MCF 10A (cell line): ENCODE data around the gene ANK2. TPM values are rescaled to one million over a fixed set of nuclear protein-coding genes. Genes with fewer than 3 reads are reported as not detected.

ENCODE experiments used
- BruUV-seq: library from RNA; stranded (reverse); fragments of 400-500 nt; replicated peaks from 2 replicates; lab custom pipeline; 2021; lab: Mats Ljungman, UMichigan
- CTCF ChIA-PET: fragments of 300-600 bp; sonication (Branson Sonifier 250); formaldehyde crosslinking; extraction: SDS; loops from one replicate; lab custom pipeline; 2021; ENCODE audit warnings: antibody characterized with exemption, inconsistent platforms; lab: Yijun Ruan, JAX
- POLR2A ChIA-PET: fragments of 300-600, 350-650 bp; sonication (Branson Sonifier 250); formaldehyde crosslinking; extraction: SDS; loops from one replicate; lab custom pipeline; 2020; ENCODE audit warnings: antibody characterized with exemption, inconsistent platforms; lab: Yijun Ruan, JAX
- DNase-seq: peaks from one replicate; pipeline ENCODE4 v3.0.0-alpha.2; 2018; ENCODE audit not compliant: unreplicated experiment
- H3K27ac Mint-ChIP-seq: one replicate; pipeline ENCODE4 v1.8.0; 2022; ENCODE audit warnings: mild to moderate bottlenecking, low read depth, mixed read lengths; ENCODE audit not compliant: unreplicated experiment
- H3K27me3 Mint-ChIP-seq: one replicate; pipeline ENCODE4 v1.8.0; 2022; ENCODE audit warnings: mixed read lengths; ENCODE audit not compliant: insufficient read depth, unreplicated experiment
- H3K36me3 Mint-ChIP-seq: one replicate; pipeline ENCODE4 v1.8.0; 2022; ENCODE audit warnings: mild to moderate bottlenecking, moderate library complexity, mixed read lengths; ENCODE audit not compliant: insufficient read depth, unreplicated experiment
- H3K4me1 Mint-ChIP-seq: one replicate; pipeline ENCODE4 v1.8.0; 2022; ENCODE audit warnings: mixed read lengths; ENCODE audit not compliant: insufficient read depth, unreplicated experiment
- H3K4me3 Mint-ChIP-seq: one replicate; pipeline ENCODE4 v1.8.0; 2022; ENCODE audit warnings: mild to moderate bottlenecking, moderate library complexity, mixed read lengths; ENCODE audit not compliant: unreplicated experiment
- H3K9me3 Mint-ChIP-seq: one replicate; pipeline ENCODE4 v1.8.0; 2022; ENCODE audit warnings: mixed read lengths; ENCODE audit not compliant: unreplicated experiment
- intact Hi-C: fragments of 100-400 bp; cut with micrococcal nuclease; formaldehyde crosslinking; loops from 2 replicates; pipeline ENCODE4 v1.14.1; 2022
- total RNA-seq: library from RNA; stranded (reverse); gene quantifications from 2 replicates; pipeline ENCODE4 v1.2.3, GENCODE V29; 2022
- TF ChIP-seq, protein P1 (sequence below): fragments of 200-600 bp; IDR thresholded peaks from one replicate; pipeline ENCODE4 v1.8.0; 2022; ENCODE audit warnings: antibody characterized with exemption, mild to moderate bottlenecking; ENCODE audit not compliant: unreplicated experiment

ANK2 gene
- total RNA-seq, 1 experiment from 2014 or later, result 37.4 TPM

DNA sequence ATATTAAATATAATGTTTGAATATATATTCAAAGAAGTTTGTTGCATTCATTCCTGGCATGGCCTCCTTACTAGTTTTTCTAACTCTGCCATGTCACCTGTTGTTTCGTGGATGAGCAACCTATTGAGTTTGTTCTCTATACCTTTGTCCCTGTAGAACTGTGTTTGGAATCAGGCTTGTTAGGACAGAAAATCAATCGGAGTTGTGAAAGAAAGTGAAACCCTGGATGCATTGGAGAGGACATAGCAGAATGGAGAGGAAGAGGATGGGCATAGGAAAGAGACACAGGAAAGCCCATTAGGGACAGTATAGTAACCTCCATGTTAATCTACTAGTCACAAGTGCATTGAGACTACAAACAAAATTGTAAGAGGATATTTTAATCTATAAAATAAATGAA lies 31.2 kb downstream of the ANK2 start:
- no TSS peak for BruUV-seq
- H3K36me3 Mint-ChIP-seq, result no peaks in the 10 kb centered on the region
- H3K27ac Mint-ChIP-seq, result no peak overlapping the region
- ChIA-PET CTCF (interaction anchor here (0.8 kb wide), 1 partner anchor 14 kb away, joined by 4 read pairs; no protein-coding TSS in a partner anchor), POLR2A (interaction anchor here (0.6 to 1.2 kb wide), 2 partner anchors 10 to 440 kb away, joined by 3 read pairs; no protein-coding TSS in a partner anchor)
- H3K4me3 Mint-ChIP-seq, result no peak overlapping the region
- TF ChIP-seq, protein P1, sequence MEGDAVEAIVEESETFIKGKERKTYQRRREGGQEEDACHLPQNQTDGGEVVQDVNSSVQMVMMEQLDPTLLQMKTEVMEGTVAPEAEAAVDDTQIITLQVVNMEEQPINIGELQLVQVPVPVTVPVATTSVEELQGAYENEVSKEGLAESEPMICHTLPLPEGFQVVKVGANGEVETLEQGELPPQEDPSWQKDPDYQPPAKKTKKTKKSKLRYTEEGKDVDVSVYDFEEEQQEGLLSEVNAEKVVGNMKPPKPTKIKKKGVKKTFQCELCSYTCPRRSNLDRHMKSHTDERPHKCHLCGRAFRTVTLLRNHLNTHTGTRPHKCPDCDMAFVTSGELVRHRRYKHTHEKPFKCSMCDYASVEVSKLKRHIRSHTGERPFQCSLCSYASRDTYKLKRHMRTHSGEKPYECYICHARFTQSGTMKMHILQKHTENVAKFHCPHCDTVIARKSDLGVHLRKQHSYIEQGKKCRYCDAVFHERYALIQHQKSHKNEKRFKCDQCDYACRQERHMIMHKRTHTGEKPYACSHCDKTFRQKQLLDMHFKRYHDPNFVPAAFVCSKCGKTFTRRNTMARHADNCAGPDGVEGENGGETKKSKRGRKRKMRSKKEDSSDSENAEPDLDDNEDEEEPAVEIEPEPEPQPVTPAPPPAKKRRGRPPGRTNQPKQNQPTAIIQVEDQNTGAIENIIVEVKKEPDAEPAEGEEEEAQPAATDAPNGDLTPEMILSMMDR, result no peak
- H3K27me3 Mint-ChIP-seq, result no peaks in the 10 kb centered on the region
- no peak for DNase-seq
- intact Hi-C loops, result no loop called here
- no peaks in the 10 kb centered on the region for H3K4me1 Mint-ChIP-seq
- H3K9me3 Mint-ChIP-seq, result no peaks in the 10 kb centered on the region

DNA sequence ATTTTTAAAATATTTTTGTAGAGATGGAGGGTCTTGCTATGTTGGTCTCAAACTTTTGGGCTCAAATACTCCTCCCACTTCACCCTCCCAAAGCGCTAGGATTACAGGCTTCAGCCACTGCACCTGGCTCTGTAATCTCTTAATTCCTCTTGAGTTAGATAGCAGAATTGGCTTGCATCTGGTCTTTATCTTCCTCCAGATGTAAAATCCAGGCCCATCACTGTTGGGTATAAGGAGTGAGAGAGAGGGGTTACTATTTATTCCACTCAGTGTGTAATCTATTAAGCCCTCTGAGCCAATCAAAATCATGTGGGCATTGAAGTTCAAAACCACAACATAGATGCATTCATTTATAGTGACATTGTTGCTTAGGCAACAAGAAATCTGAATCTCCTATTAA lies 33.9 kb downstream of the ANK2 start:
- ChIA-PET POLR2A (no interaction called here), CTCF (no interaction called here)
- peaks cover 4% of the 10 kb centered on the region for H3K4me1 Mint-ChIP-seq
- BruUV-seq, result no TSS peak
- no peak overlapping the region for H3K27ac Mint-ChIP-seq
- intact Hi-C loops, result no loop called here
- H3K9me3 Mint-ChIP-seq, result no peaks in the 10 kb centered on the region
- H3K36me3 Mint-ChIP-seq, result peaks cover 6% of the 10 kb centered on the region
- TF ChIP-seq, protein P1, result no peak
- no peaks in the 10 kb centered on the region for H3K27me3 Mint-ChIP-seq
- no peak overlapping the region for H3K4me3 Mint-ChIP-seq
- DNase-seq, result no peak

DNA sequence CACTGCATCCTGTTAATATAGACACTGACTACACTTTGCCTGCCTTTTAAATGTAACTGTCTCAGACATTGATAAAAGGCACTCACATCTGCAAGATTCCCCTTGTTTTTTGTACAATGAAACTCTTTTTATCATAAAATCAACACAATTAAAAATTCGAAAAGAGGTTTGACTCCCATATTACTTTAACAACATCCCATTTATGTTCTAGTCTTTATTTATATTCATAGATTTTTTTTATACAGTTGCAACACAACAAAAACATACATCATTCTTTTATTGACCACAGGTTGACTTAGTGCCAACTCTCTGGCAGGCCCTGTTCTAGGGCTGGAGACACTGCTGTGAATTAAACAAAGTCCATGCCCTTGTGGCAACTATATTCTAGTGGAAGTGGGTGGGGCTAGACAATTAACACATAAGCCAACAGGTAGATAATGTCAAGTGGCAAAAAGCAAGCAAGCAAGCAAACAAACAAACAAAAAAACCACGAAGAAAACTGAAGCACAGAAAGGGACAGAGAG lies 36.8 kb downstream of the ANK2 start:
- BruUV-seq, result no TSS peak
- Mint-ChIP-seq H3K27me3 (no peaks in the 10 kb centered on the region), H3K27ac (no peak overlapping the region), H3K36me3 (peaks cover 6% of the 10 kb centered on the region), H3K9me3 (no peaks in the 10 kb centered on the region), H3K4me3 (no peak overlapping the region), H3K4me1 (peaks cover 4% of the 10 kb centered on the region)
- TF ChIP-seq, protein P1, result no peak
- intact Hi-C loops, result no loop called here
- POLR2A ChIA-PET, result no interaction called here
- DNase-seq, result peak; percentile 48
- CTCF ChIA-PET, result interaction anchor here (0.9 kb wide), 1 partner anchor 147 kb away, joined by 4 read pairs; no protein-coding TSS in a partner anchor

DNA sequence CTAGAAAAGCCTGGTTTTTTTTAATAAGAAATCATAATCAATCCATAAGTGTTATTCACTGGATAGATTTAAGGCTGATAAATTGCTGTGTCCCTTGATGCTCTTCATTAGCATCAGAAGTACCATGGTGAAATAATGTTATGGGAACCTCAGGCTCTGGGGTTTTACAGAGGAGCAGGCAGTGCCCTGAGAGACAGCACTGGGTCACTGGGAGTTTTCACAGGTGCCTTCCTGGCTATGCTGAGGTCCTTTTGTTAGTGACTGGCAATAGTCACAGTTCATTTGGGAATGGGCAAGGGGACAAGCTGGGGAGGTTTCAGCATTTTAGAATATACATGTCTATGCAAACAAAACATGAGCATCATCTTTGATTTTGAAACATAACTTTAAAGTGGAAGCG lies 38.6 kb downstream of the ANK2 start:
- BruUV-seq, result no TSS peak
- ChIA-PET CTCF (no interaction called here), POLR2A (no interaction called here)
- no peaks in the 10 kb centered on the region for H3K9me3 Mint-ChIP-seq
- intact Hi-C loops, result no loop called here
- no peak overlapping the region for H3K4me3 Mint-ChIP-seq
- H3K36me3 Mint-ChIP-seq, result peaks cover 6% of the 10 kb centered on the region
- no peak for DNase-seq
- no peak overlapping the region for H3K27ac Mint-ChIP-seq
- TF ChIP-seq, protein P1, result no peak
- no peaks in the 10 kb centered on the region for H3K27me3 Mint-ChIP-seq
- peaks cover 4% of the 10 kb centered on the region for H3K4me1 Mint-ChIP-seq
